Fibroblast of the conjunctiva (primary cell): Measurements from ENCODE around the gene HAVCR2.
"Not testable (repeated sequence)": the region's sequence is repeated elsewhere in the genome, so short reads cannot be mapped to it uniquely, and the experiment has no call there.

Source experiments
- DNase-seq: peaks from one replicate; pipeline ENCODE4 v3.0.0-alpha.2; 2010; ENCODE audit warnings: low read depth

Gene HAVCR2

GRCh38 chr5:157088342-157088990 is 20.4 kb downstream of the HAVCR2 start:
- DNase-seq: no peak

GRCh38 chr5:157086751-157087359 is 22.0 kb downstream of the HAVCR2 start:
- no peak for DNase-seq

GRCh38 chr5:157085930-157086329 is 22.9 kb downstream of the HAVCR2 start:
- no peak for DNase-seq

- DNase-seq: no peak
These were observed 28.6 kb downstream of the HAVCR2 start for GRCh38 chr5:157080286-157080685.

- peak; percentile 43 for DNase-seq
These were observed 32.3 kb downstream of the HAVCR2 start for GRCh38 chr5:157076558-157076957.

GRCh38 chr5:157072508-157072907 is 36.3 kb downstream of the HAVCR2 start:
- DNase-seq: no peak

- DNase-seq: no peak
These were observed 38.9 kb downstream of the HAVCR2 start for GRCh38 chr5:157069949-157070348.

GRCh38 chr5:157068785-157069184 is 40.1 kb downstream of the HAVCR2 start:
- DNase-seq: no peak

GRCh38 chr5:157068339-157068738 is 40.5 kb downstream of the HAVCR2 start:
- DNase-seq: no peak

- DNase-seq: no peak
These were observed 41.8 kb downstream of the HAVCR2 start for GRCh38 chr5:157067005-157067404.

- no peak for DNase-seq
These were observed 42.8 kb downstream of the HAVCR2 start for GRCh38 chr5:157066080-157066479.

GRCh38 chr5:157063776-157064430 is 44.9 kb downstream of the HAVCR2 start:
- no peak for DNase-seq

GRCh38 chr5:157059891-157060290 is 49.0 kb downstream of the HAVCR2 start:
- DNase-seq: peak; percentile 22

- no peak for DNase-seq
These were observed 49.7 kb downstream of the HAVCR2 start, which contains the start of gene HAVCR1 for GRCh38 chr5:157059093-157059539. Gene HAVCR1 (minus strand): TSS chr5:157059116. CDS start chr5:157057943, 1,173 bp downstream.

- no peak for DNase-seq
These were observed 51.1 kb downstream of the HAVCR2 start for GRCh38 chr5:157057459-157058370.

- DNase-seq: not testable (repeated sequence)
These were observed 52.0 kb downstream of the HAVCR2 start for GRCh38 chr5:157056848-157057247.

- no peak for DNase-seq
These were observed 57.1 kb downstream of the HAVCR2 start for GRCh38 chr5:157051604-157052245.

GRCh38 chr5:157050050-157050449 is 58.8 kb downstream of the HAVCR2 start:
- no peak for DNase-seq

- no peak for DNase-seq
These were observed 59.2 kb downstream of the HAVCR2 start for GRCh38 chr5:157049605-157050004.

GRCh38 chr5:157047898-157048297 is 60.9 kb downstream of the HAVCR2 start:
- DNase-seq: no peak

GRCh38 chr5:157047016-157047415 is 61.8 kb downstream of the HAVCR2 start:
- DNase-seq: not testable (repeated sequence)

- DNase-seq: no peak
These were observed 62.8 kb downstream of the HAVCR2 start for GRCh38 chr5:157046041-157046440.
